WTC11 (cell line): ENCODE measurements around the gene GJC1. TPM values are rescaled to one million over a fixed set of nuclear protein-coding genes. Genes with fewer than 3 reads are reported as not detected.

ENCODE experiments used
- ATAC-seq: fragments of 200-7000 bp; cut with Tn5 transposase; 2 replicates; pipeline ENCODE4 v1.10.0; 2021; ENCODE audit warnings: mild to moderate bottlenecking, moderate library complexity
- CTCF ChIA-PET: fragments of 300-600 bp; sonication (Branson Sonifier 250); formaldehyde crosslinking; loops from one replicate; lab custom pipeline; 2021; ENCODE audit warnings: antibody characterized with exemption; lab: Charles Lee
- POLR2A ChIA-PET: fragments of 350-600 bp; sonication (Branson Sonifier 250); formaldehyde crosslinking; loops from one replicate; lab custom pipeline; 2021; ENCODE audit warnings: antibody characterized with exemption; lab: Charles Lee
- DNase-seq: peaks from one replicate; pipeline ENCODE4 v3.0.0; 2021; ENCODE audit warnings: low spot score
- H3K27ac Mint-ChIP-seq: 2 replicates; pipeline ENCODE4 v1.8.0; 2021; ENCODE audit warnings: mixed read lengths
- H3K27me3 Mint-ChIP-seq: 2 replicates; pipeline ENCODE4 v1.8.0; 2021; ENCODE audit warnings: low read depth, mild to moderate bottlenecking, moderate library complexity, mixed read lengths
- H3K36me3 Mint-ChIP-seq: 2 replicates; pipeline ENCODE4 v1.8.0; 2021; ENCODE audit warnings: mixed read lengths
- H3K4me1 Mint-ChIP-seq: 2 replicates; pipeline ENCODE4 v1.8.0; 2022; ENCODE audit warnings: mixed read lengths
- H3K4me3 Mint-ChIP-seq: 2 replicates; pipeline ENCODE4 v1.8.0; 2021; ENCODE audit warnings: mild to moderate bottlenecking, moderate library complexity, mixed read lengths
- H3K9me3 Mint-ChIP-seq: 2 replicates; pipeline ENCODE4 v1.8.0; 2021; ENCODE audit warnings: mixed read lengths
- AFF4 ChIP-seq: sonication (generic); formaldehyde crosslinking; IDR thresholded peaks from 2 replicates; pipeline ENCODE4 v1.8.1; 2023; ENCODE audit warnings: mild to moderate bottlenecking, missing genetic modification reagents, borderline replicate concordance
- CTCF ChIP-seq: fragments of 200-600 bp; IDR thresholded peaks from 2 replicates; pipeline ENCODE4 v1.8.0; 2022; ENCODE audit warnings: antibody characterized with exemption
- E2F4 ChIP-seq: sonication (generic); formaldehyde crosslinking; IDR thresholded peaks from 2 replicates; pipeline ENCODE4 v1.8.1; 2022; ENCODE audit warnings: low read depth, mild to moderate bottlenecking, moderate library complexity, missing genetic modification reagents, borderline replicate concordance
- FOXK1 ChIP-seq: sonication (generic); formaldehyde crosslinking; IDR thresholded peaks from 2 replicates; pipeline ENCODE4 v1.8.0; 2022; ENCODE audit warnings: mild to moderate bottlenecking, moderate library complexity, missing genetic modification reagents
- GABPB1 ChIP-seq: sonication (generic); formaldehyde crosslinking; IDR thresholded peaks from 2 replicates; pipeline ENCODE4 v1.8.1; 2023; ENCODE audit warnings: mild to moderate bottlenecking, missing genetic modification reagents
- GRHL2 ChIP-seq: fragments of 250-450 bp; sonication (Bioruptor Pico); IDR thresholded peaks from 2 replicates; pipeline ENCODE4 v1.8.0; 2022; ENCODE audit warnings: mild to moderate bottlenecking, moderate library complexity; ENCODE audit not compliant: insufficient replicate concordance, severe bottlenecking
- NR1H2 ChIP-seq: sonication (generic); formaldehyde crosslinking; IDR thresholded peaks from 2 replicates; pipeline ENCODE4 v1.9.0; 2021; ENCODE audit warnings: mild to moderate bottlenecking, moderate library complexity, missing genetic modification reagents
- NR2C2 ChIP-seq: sonication (generic); formaldehyde crosslinking; IDR thresholded peaks from 2 replicates; pipeline ENCODE4 v1.8.0; 2022; ENCODE audit warnings: mild to moderate bottlenecking, missing genetic modification reagents
- RORB ChIP-seq: fragments of 250-450 bp; sonication (Bioruptor Pico); IDR thresholded peaks from 2 replicates; pipeline ENCODE4 v1.9.0; 2021; ENCODE audit warnings: mild to moderate bottlenecking
- SMAD3 ChIP-seq: sonication (generic); formaldehyde crosslinking; IDR thresholded peaks from 2 replicates; pipeline ENCODE4 v1.8.0; 2022; ENCODE audit warnings: missing genetic modification reagents, mild to moderate bottlenecking, borderline replicate concordance
- SMAD4 ChIP-seq: sonication (generic); formaldehyde crosslinking; IDR thresholded peaks from 2 replicates; pipeline ENCODE4 v1.8.0; 2022; ENCODE audit warnings: mild to moderate bottlenecking, missing genetic modification reagents
- TEAD1 ChIP-seq: sonication (generic); formaldehyde crosslinking; IDR thresholded peaks from 2 replicates; pipeline ENCODE4 v1.8.0; 2022; ENCODE audit warnings: mild to moderate bottlenecking, missing genetic modification reagents
- TEAD4 ChIP-seq: sonication (generic); formaldehyde crosslinking; IDR thresholded peaks from 2 replicates; pipeline ENCODE4 v1.8.0; 2022; ENCODE audit warnings: mild to moderate bottlenecking, missing genetic modification reagents
- ZNF121 ChIP-seq: sonication (generic); formaldehyde crosslinking; IDR thresholded peaks from 2 replicates; pipeline ENCODE4 v1.8.0; 2023; ENCODE audit warnings: missing genetic modification reagents
- ZNF138 ChIP-seq: sonication (generic); formaldehyde crosslinking; conservative IDR thresholded peaks from 2 replicates; pipeline ENCODE4 v1.8.1; 2022; ENCODE audit warnings: mild to moderate bottlenecking, moderate library complexity, missing genetic modification reagents
- ZNF317 ChIP-seq: sonication (generic); formaldehyde crosslinking; IDR thresholded peaks from 2 replicates; pipeline ENCODE4 v1.8.1; 2023; ENCODE audit warnings: low read depth, mild to moderate bottlenecking, moderate library complexity, missing genetic modification reagents, borderline replicate concordance
- ZNF532 ChIP-seq: fragments of 250-450 bp; sonication (Bioruptor Pico); IDR thresholded peaks from 2 replicates; pipeline ENCODE4 v1.9.0; 2021; ENCODE audit warnings: mild to moderate bottlenecking, borderline replicate concordance
- total RNA-seq: library from RNA; stranded (reverse); gene quantifications from 3 replicates; pipeline ENCODE4 v1.2.3, GENCODE V29; 2021

Gene GJC1
- total RNA-seq, 1 experiment from 2014 or later, result 104 TPM

GRCh38 chr17:44808156-44808555, 21.9 kb downstream of the GJC1 start:
- ATAC-seq, result no peak
- Mint-ChIP-seq H3K27ac (peak overlapping the region; percentile 79), H3K27me3 (no peaks in the 10 kb centered on the region), H3K4me1 (peaks cover 7% of the 10 kb centered on the region; the same call in 1 of the 2 replicates), H3K9me3 (no peaks in the 10 kb centered on the region)
- CTCF ChIA-PET, result interaction anchor here (0.6 kb wide), 1 partner anchor 426 kb away, joined by 6 read pairs; no protein-coding TSS in a partner anchor
- TF ChIP-seq GRHL2 (CRISPR knock-in tag) (no peak), ZNF121 (CRISPR knock-in tag) (0 out of 2 replicates have a peak, but pooled peaks have one; percentile 13)
- TF ChIP-seq, all 79 proteins: peak for 1
- no peak for DNase-seq
- H3K36me3 Mint-ChIP-seq, result peaks cover 36% of the 10 kb centered on the region
- POLR2A ChIA-PET, result no interaction called here
- no peak overlapping the region for H3K4me3 Mint-ChIP-seq

- ChIA-PET POLR2A (no interaction called here), CTCF (interaction anchor here (0.6 to 1.6 kb wide), 3 partner anchors 22 to 426 kb away, joined by 3 to 6 read pairs (median 3); no protein-coding TSS in a partner anchor)
- Mint-ChIP-seq H3K27ac (0 out of 2 replicates have a peak overlapping the region, but pooled peaks have one; percentile 36), H3K4me3 (no peak overlapping the region), H3K36me3 (peaks cover 37% of the 10 kb centered on the region), H3K9me3 (no peaks in the 10 kb centered on the region), H3K27me3 (no peaks in the 10 kb centered on the region), H3K4me1 (peaks cover 4% of the 10 kb centered on the region; the same call in 1 of the 2 replicates)
- TF ChIP-seq NR2C2 (no peak), ZNF532 (CRISPR knock-in tag) (no peak), NR1H2 (CRISPR knock-in tag) (no peak), GABPB1 (CRISPR knock-in tag) (no peak)
- ATAC-seq, result no peak
- DNase-seq, result no peak
Measured at GRCh38 chr17:44807817-44808155, 22.3 kb downstream of the GJC1 start.

- Mint-ChIP-seq H3K4me3 (no peak overlapping the region), H3K36me3 (peaks cover 39% of the 10 kb centered on the region), H3K9me3 (no peaks in the 10 kb centered on the region), H3K27me3 (no peaks in the 10 kb centered on the region), H3K27ac (peak overlapping the region; percentile 63), H3K4me1 (peaks cover 4% of the 10 kb centered on the region; the same call in 1 of the 2 replicates)
- DNase-seq (no peak), ATAC-seq (no peak)
- CTCF ChIA-PET, result interaction anchor here (0.6 to 1.6 kb wide), 2 partner anchors 21 to 162 kb away, joined by 3 read pairs; no protein-coding TSS in a partner anchor
- POLR2A ChIA-PET, result no interaction called here
- TF ChIP-seq SMAD3 (CRISPR knock-in tag) (no peak), TEAD4 (CRISPR knock-in tag) (no peak), NR2C2 (no peak), RORB (CRISPR knock-in tag) (no peak), TEAD1 (CRISPR knock-in tag) (no peak), FOXK1 (no peak), ZNF317 (CRISPR knock-in tag) (no peak), E2F4 (CRISPR knock-in tag) (no peak), CTCF (no peak), AFF4 (CRISPR knock-in tag) (no peak), ZNF138 (no peak), SMAD4 (CRISPR knock-in tag) (no peak)
Measured at GRCh38 chr17:44807093-44807816, 22.8 kb downstream of the GJC1 start.
